Lower lobe of right lung (tissue), 2 donors: Measurements from ENCODE around the gene METTL26. TPM values are rescaled to one million over a fixed set of nuclear protein-coding genes. Genes with fewer than 3 reads are reported as not detected.

ENCODE experiments used
- ATAC-seq, 2 donors: fragments of 200-7000 bp; cut with Tn5 transposase; one replicate each; pipeline ENCODE4 v1.9.1; 2020 to 2022; ENCODE audit warnings: mild to moderate bottlenecking in 2 of 2, moderate library complexity in 2 of 2
- DNase-seq: peaks from one replicate; pipeline ENCODE4 v3.0.0-alpha.2; 2020
- H3K27ac ChIP-seq: fragments of 200-600 bp; one replicate; pipeline ENCODE4 v1.8.0; 2022
- H3K27me3 ChIP-seq: fragments of 200-600 bp; one replicate; pipeline ENCODE4 v1.8.0; 2022; ENCODE audit warnings: low read depth
- H3K36me3 ChIP-seq: fragments of 200-600 bp; one replicate; pipeline ENCODE4 v1.8.0; 2022; ENCODE audit warnings: mild to moderate bottlenecking
- H3K4me1 ChIP-seq: fragments of 200-600 bp; one replicate; pipeline ENCODE4 v1.8.0; 2022
- H3K4me3 ChIP-seq: fragments of 200-600 bp; one replicate; pipeline ENCODE4 v1.8.0; 2022; ENCODE audit warnings: mild to moderate bottlenecking
- H3K9me3 ChIP-seq: fragments of 200-600 bp; one replicate; pipeline ENCODE4 v1.8.0; 2022
- CTCF ChIP-seq: fragments of 200-600 bp; IDR thresholded peaks from one replicate; pipeline ENCODE4 v1.8.0; 2022; ENCODE audit warnings: antibody characterized with exemption, mild to moderate bottlenecking
- intact Hi-C: fragments of 100-400 bp; cut with DNase I; formaldehyde crosslinking; loops from one replicate; pipeline ENCODE4 v1.11.0; 2022
- total RNA-seq: library from RNA; stranded (reverse); fragmentation: NEBNext Ultra II Directional; extraction: Animal tissue kit (Norgen Biotek cat#: 25700); gene quantifications from one replicate; pipeline ENCODE4 v1.2.1, GENCODE V29; 2021
- donor health status: DM: no; HTN: yes; CAD: no; lungs with severe emphysema.

Gene METTL26
- total RNA-seq, 1 donor from 2014 or later, result 63.1 TPM

GRCh38 chr16:593807-594206, 42.3 kb downstream of the METTL26 start:
- ATAC-seq, result no peak
- H3K27ac ChIP-seq, result peak overlapping the region; percentile 91
- no peak for TF ChIP-seq CTCF
- peaks cover 9% of the 10 kb centered on the region for H3K36me3 ChIP-seq
- no peaks in the 10 kb centered on the region for H3K27me3 ChIP-seq
- peak; percentile 46 for DNase-seq
- no peak overlapping the region for H3K4me3 ChIP-seq
- intact Hi-C loops, result no loop called here
- peaks cover 63% of the 10 kb centered on the region for H3K4me1 ChIP-seq
- no peaks in the 10 kb centered on the region for H3K9me3 ChIP-seq

- H3K36me3 ChIP-seq, result peaks cover 6% of the 10 kb centered on the region
- peak; percentile 14 to 38 for ATAC-seq
- H3K4me1 ChIP-seq, result peaks cover 65% of the 10 kb centered on the region
- no peaks in the 10 kb centered on the region for H3K27me3 ChIP-seq
- intact Hi-C loops, result no loop called here
- peak overlapping the region; percentile 91 for H3K27ac ChIP-seq
- TF ChIP-seq CTCF, result no peak
- H3K9me3 ChIP-seq, result no peaks in the 10 kb centered on the region
- H3K4me3 ChIP-seq, result no peak overlapping the region
- peak; percentile 71 for DNase-seq
Observed at GRCh38 chr16:593406-593805, 42.7 kb downstream of the METTL26 start.

GRCh38 chr16:592518-593306, 43.4 kb downstream of the METTL26 start:
- Histone ChIP-seq H3K27me3 (no peaks in the 10 kb centered on the region), H3K4me1 (peaks cover 72% of the 10 kb centered on the region), H3K36me3 (peaks cover 6% of the 10 kb centered on the region), H3K9me3 (no peaks in the 10 kb centered on the region), H3K4me3 (peak overlapping the region; percentile 92), H3K27ac (peak overlapping the region; percentile 91)
- intact Hi-C loops, result no loop called here
- peak; percentile 87 for DNase-seq
- no peak for TF ChIP-seq CTCF
- peak; percentile 22 to 26 for ATAC-seq

GRCh38 chr16:591892-592517, 44.1 kb downstream of the METTL26 start:
- intact Hi-C loops, result no loop called here
- peak; percentile 44 for DNase-seq
- H3K4me1 ChIP-seq, result peaks cover 79% of the 10 kb centered on the region
- no peak for TF ChIP-seq CTCF
- no peaks in the 10 kb centered on the region for H3K9me3 ChIP-seq
- peak overlapping the region; percentile 92 for H3K4me3 ChIP-seq
- H3K36me3 ChIP-seq, result peaks cover 6% of the 10 kb centered on the region
- ATAC-seq, result no peak
- no peaks in the 10 kb centered on the region for H3K27me3 ChIP-seq
- H3K27ac ChIP-seq, result peak overlapping the region; percentile 91

- DNase-seq (peak; percentile 47), ATAC-seq (no peak)
- Histone ChIP-seq H3K9me3 (no peaks in the 10 kb centered on the region), H3K36me3 (peaks cover under 1% of the 10 kb centered on the region), H3K27me3 (no peaks in the 10 kb centered on the region), H3K27ac (peak overlapping the region; percentile 91), H3K4me1 (peaks cover 75% of the 10 kb centered on the region), H3K4me3 (peak overlapping the region; percentile 92)
- TF ChIP-seq CTCF, result no peak
- intact Hi-C loops, result no loop called here
Observed at GRCh38 chr16:591231-591630, 44.9 kb downstream of the METTL26 start.
